ENCODE data around the gene AHR. TPM values are rescaled to one million over a fixed set of nuclear protein-coding genes. Genes with fewer than 3 reads are reported as not detected.

The AHR gene
- 12.4 TPM for polyA plus RNA-seq (2012; ENCODE audit: low read depth, missing spikeins)

DNA sequence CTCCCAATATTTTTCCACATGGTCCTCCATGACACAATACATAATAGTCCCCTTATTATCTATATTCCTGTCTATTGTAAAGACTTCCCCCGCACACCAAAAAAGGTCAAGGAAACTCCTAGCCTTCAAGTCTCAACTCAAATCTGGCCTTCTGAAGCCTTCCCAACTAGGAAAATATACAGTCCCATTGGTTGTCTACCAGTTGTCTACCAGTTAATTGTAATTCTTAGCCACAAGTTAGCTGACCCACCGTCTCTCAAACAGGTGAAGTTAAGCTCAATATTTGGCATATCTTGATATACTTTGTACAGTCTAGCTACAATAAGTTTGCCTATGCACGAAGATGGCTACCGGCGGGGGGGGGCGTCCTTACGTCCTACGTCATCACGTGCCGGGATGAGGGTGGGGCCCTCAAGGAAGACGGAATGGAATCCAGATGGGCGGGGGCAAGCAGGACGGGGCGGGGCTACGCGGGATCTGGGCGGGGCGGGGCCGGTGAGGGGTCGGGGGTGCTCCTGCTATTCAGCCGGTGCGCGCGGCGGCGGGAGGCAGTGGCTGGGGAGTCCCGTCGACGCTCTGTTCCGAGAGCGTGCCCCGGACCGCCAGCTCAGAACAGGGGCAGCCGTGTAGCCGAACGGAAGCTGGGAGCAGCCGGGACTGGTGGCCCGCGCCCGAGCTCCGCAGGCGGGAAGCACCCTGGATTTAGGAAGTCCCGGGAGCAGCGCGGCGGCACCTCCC is at the start of gene AHR:
TSS of gene AHR (plus strand) at position 551 of the 738 bp plus-strand sequence. CDS start 613 bp downstream, outside the sequence.
- DNase-seq (ENCODE audit: insufficient read length, low spot score), result peak; percentile 56
- TF ChIP-seq SPI1 (IDR thresholded peaks at IDR 0.05; ENCODE audit: low read depth, low read length) (no peak), POLR2A (IDR thresholded peaks at IDR 0.05; ENCODE audit: low read depth, low read length) (peak; percentile 72), POLR2AphosphoS5 (IDR thresholded peaks at IDR 0.05; ENCODE audit: low read depth, low read length) (peak; percentile 75), PAX5 (IDR thresholded peaks at IDR 0.05; ENCODE audit: insufficient read depth, low read length, severe bottlenecking) (no peak), TAF1 (IDR thresholded peaks at IDR 0.05; ENCODE audit: low read depth, low read length) (no peak; the same call in 1 of the 2 replicates), POU2F2 (IDR thresholded peaks at IDR 0.05; ENCODE audit: low read depth, low read length) (no peak)
- FAIRE-seq, result peak; percentile 98

DNA sequence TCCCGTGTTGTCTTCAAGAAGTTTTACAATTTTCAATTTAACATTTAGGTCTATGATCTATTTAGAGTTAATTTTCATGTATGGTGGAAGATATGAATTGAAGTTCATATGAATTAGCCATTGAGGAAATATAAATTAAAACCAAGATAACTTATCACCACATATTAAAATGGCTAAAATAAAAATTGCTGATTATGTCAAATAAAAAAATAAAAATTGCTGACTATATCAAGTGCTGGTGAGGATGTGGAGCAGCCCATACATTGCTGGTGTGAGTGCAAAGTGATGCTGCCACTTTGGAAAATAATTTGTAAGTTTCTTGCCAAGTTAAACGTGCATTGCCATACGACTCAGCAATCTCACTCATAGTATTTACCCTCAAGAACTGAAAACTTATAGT is 44.6 kb upstream of the AHR start:
- FAIRE-seq (no peak), DNase-seq (ENCODE audit: insufficient read length, low spot score) (no peak)
- TF ChIP-seq PAX5 (IDR thresholded peaks at IDR 0.05; ENCODE audit: insufficient read depth, low read length, severe bottlenecking) (no peak), POLR2A (IDR thresholded peaks at IDR 0.05; ENCODE audit: low read depth, low read length) (no peak), SPI1 (IDR thresholded peaks at IDR 0.05; ENCODE audit: low read depth, low read length) (no peak), POLR2AphosphoS5 (IDR thresholded peaks at IDR 0.05; ENCODE audit: low read depth, low read length) (no peak), POU2F2 (IDR thresholded peaks at IDR 0.05; ENCODE audit: low read depth, low read length) (no peak), TAF1 (IDR thresholded peaks at IDR 0.05; ENCODE audit: low read depth, low read length) (no peak)

DNA sequence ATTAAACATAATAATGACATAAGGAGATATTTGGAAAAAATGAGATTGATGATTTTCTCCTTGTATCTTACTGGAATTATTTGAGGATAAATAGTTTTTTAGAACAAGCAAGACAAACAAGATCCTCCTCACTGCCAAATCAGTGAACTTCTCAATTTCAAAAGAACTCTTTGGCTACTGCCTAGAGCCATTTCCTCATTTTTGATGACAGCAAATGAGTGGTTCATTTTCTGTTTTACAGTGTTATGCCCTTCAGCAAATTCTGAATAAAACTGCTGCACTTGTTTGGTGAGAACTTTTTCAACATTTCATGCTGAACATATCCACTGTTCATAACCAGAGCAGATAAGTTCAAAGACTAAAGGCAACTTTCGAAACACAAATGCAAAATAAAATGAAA is 42.5 kb upstream of the AHR start:
- DNase-seq (ENCODE audit: insufficient read length, low spot score) (no peak), FAIRE-seq (no peak)
- TF ChIP-seq SPI1 (IDR thresholded peaks at IDR 0.05; ENCODE audit: low read depth, low read length), result peak; percentile 86
- TF ChIP-seq POU2F2 (IDR thresholded peaks at IDR 0.05; ENCODE audit: low read depth, low read length), result no peak

DNA sequence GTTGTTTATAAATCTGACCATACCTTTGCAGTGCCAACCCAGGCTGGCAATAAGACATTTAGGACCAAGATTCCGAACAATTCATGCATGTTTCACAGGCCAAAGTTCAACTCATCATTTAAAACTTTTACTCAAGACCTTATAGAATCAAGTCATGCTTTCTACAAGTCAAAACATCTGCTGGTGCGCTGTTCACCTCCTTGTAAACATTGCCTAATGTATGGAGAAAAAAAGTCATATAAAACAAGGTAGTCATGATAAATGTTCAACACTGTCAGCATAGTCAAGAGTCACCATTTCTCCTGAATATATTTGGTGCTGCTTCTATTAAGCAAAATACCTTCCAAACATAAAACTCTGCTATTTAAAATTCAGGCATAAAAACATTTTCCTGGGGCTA is 42.1 kb upstream of the AHR start:
- no peak for FAIRE-seq

DNA sequence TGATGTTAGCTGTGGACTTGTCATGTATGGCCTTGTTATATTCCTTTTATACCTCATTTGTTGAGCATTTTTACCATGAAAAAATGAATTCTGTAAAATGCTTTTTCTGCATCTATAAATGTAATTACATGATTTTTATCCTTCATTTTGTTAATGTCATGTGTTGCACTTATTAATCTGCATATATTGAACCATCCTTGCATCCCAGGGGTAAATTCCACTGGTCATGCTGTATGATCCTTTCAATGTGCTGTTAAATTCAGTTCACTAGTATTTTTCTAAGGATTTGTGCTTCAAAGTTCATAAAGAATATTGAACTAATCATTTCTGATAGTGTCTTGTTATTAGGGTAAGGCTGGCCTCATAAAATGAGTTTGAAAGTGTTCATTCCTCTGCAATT is 31.9 kb upstream of the AHR start:
- TF ChIP-seq POLR2A (IDR thresholded peaks at IDR 0.05; ENCODE audit: low read depth, low read length), result no peak
- no peak for TF ChIP-seq TAF1 (IDR thresholded peaks at IDR 0.05; ENCODE audit: low read depth, low read length)
- no peak for TF ChIP-seq POLR2AphosphoS5 (IDR thresholded peaks at IDR 0.05; ENCODE audit: low read depth, low read length)
- TF ChIP-seq SPI1 (IDR thresholded peaks at IDR 0.05; ENCODE audit: low read depth, low read length), result no peak
- no peak for TF ChIP-seq POU2F2 (IDR thresholded peaks at IDR 0.05; ENCODE audit: low read depth, low read length)
- TF ChIP-seq PAX5 (IDR thresholded peaks at IDR 0.05; ENCODE audit: insufficient read depth, low read length, severe bottlenecking), result no peak
- DNase-seq (ENCODE audit: insufficient read length, low spot score), result no peak
- no peak for FAIRE-seq

More for the DNA sequence above, 42.1 kb upstream of the AHR start:
- no peak for DNase-seq (ENCODE audit: insufficient read length, low spot score)
- TF ChIP-seq TAF1 (IDR thresholded peaks at IDR 0.05; ENCODE audit: low read depth, low read length) (no peak), SPI1 (IDR thresholded peaks at IDR 0.05; ENCODE audit: low read depth, low read length) (no peak), POLR2AphosphoS5 (IDR thresholded peaks at IDR 0.05; ENCODE audit: low read depth, low read length) (no peak), POLR2A (IDR thresholded peaks at IDR 0.05; ENCODE audit: low read depth, low read length) (no peak), POU2F2 (IDR thresholded peaks at IDR 0.05; ENCODE audit: low read depth, low read length) (no peak), PAX5 (IDR thresholded peaks at IDR 0.05; ENCODE audit: insufficient read depth, low read length, severe bottlenecking) (no peak)

DNA sequence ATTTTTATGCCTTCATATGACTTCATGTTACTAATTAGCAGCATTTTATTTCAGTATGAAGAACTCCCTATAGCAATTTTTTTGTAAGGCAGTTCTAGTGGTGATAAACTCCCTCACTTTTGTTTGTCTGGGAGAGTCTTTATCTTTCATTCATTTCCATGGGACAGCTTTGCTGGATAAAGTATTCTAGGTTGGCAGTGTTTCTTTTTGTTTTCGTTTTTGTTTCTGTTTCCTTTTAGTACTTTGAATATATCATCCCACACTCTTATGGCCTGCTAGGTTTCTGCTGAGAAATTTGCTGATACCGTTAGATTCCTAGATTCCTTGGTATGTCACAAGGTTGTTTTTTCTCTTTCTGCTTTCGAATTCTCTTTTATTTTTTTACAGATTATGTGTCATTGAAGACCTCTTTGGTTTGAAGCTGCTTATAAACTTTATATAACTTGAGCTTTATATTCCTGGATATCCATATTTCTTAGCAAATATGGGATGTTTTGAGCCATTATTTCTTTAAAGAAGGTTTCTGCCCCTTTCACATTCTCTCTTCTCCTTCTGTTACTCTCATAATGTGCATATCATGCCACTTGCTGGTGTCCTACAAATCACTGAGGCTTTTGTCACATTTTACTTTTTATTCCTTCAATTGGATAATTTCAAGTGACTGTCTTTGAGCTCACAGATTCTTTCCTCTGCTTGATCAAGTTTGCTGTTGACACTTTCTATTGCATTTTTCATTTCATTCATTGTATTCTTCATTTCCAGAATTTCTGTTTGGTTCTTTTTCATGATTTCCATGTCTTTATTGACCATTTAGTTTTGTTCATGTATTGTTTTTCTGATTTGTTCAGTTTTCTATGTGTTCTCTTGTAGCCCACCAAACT is 28.9 kb upstream of the AHR start:
- no peak for FAIRE-seq
- TF ChIP-seq POLR2AphosphoS5 (IDR thresholded peaks at IDR 0.05; ENCODE audit: low read depth, low read length), result no peak
- no peak for TF ChIP-seq PAX5 (IDR thresholded peaks at IDR 0.05; ENCODE audit: insufficient read depth, low read length, severe bottlenecking)
- TF ChIP-seq TAF1 (IDR thresholded peaks at IDR 0.05; ENCODE audit: low read depth, low read length), result no peak
- TF ChIP-seq POU2F2 (IDR thresholded peaks at IDR 0.05; ENCODE audit: low read depth, low read length), result no peak
- no peak for DNase-seq (ENCODE audit: insufficient read length, low spot score)

DNA sequence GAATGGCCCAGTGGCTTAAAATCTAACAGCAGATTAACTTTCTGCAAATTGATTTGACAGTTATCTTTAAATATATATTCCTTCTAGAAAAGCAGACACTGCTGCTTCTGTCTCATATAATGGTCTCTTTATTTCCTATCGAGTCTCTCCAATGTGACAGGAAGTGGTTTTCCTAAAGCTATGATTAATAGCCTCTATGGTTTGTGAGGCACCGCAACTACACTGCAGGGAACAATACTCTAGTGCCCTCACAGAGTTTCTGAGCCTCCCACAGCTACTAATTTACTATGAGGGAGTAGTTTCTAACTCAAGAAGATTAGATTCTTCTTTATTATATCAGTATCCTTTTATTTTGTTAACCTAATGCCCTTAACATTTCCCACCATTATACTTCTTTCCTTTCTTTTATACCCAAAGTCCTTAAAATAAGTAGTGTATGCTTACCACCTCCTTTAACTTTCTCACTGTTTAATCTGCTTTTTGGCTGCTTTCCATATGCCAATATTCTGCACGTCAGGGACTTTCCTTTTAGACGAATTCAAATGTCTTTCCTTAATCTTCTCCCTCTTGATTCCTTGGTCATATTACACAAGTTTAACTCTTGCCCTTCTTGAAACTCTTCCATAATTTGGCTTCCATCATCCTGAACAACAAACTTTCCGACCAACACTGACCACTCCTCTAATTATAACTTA is 23.8 kb upstream of the AHR start:
- DNase-seq (ENCODE audit: insufficient read length, low spot score) (no peak), FAIRE-seq (no peak)
- TF ChIP-seq POU2F2 (IDR thresholded peaks at IDR 0.05; ENCODE audit: low read depth, low read length) (no peak), SPI1 (IDR thresholded peaks at IDR 0.05; ENCODE audit: low read depth, low read length) (no peak), TAF1 (IDR thresholded peaks at IDR 0.05; ENCODE audit: low read depth, low read length) (no peak), POLR2AphosphoS5 (IDR thresholded peaks at IDR 0.05; ENCODE audit: low read depth, low read length) (no peak), PAX5 (IDR thresholded peaks at IDR 0.05; ENCODE audit: insufficient read depth, low read length, severe bottlenecking) (no peak)

DNA sequence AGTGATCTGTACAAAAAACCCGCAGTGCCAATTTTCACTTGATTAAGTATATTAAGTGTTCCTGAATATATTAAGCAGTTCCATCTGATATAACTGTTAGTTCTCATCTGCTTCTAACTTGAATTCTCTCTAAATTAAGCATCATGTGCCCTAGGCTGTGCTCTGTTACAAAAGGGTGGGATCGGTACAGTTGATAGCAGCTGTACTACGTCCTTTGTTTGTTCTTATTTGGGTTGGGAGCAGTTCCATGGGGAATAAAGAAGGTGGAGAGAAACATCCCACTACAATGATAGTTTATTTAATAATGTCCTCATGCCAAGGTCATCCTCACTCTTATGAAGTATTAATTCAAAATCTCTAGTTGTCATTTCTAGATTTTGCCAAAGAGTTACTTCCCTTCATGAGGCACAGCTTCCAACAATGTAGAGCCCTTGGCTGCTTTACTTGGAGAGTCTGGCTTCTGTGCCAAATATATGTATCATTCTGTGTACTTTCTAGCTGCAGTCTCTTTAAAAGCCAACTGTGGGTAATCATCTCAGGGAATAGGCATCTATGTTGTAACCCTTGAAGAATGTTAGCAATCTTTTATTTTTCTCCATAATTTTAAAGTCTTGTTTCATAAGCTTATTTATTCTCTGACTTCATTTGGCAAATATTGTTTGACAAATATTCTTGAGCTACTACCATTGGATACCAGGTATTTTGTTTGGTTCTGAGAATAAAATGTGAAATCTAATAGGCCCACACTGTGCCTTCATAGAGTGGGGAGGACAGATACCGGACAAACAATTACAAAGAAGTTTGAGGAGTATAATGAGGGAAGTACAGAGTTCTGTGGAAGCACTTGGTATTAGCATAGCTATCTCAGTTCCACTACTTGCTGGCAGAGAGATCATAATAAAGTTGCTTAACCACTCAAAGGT is 22.4 kb upstream of the AHR start:
- FAIRE-seq (no peak), DNase-seq (ENCODE audit: insufficient read length, low spot score) (no peak)

More for the DNA sequence above, 22.4 kb upstream of the AHR start:
- no peak for TF ChIP-seq PAX5 (IDR thresholded peaks at IDR 0.05; ENCODE audit: insufficient read depth, low read length, severe bottlenecking)
- no peak for TF ChIP-seq POLR2A (IDR thresholded peaks at IDR 0.05; ENCODE audit: low read depth, low read length)
- no peak for TF ChIP-seq TAF1 (IDR thresholded peaks at IDR 0.05; ENCODE audit: low read depth, low read length)
- TF ChIP-seq POLR2AphosphoS5 (IDR thresholded peaks at IDR 0.05; ENCODE audit: low read depth, low read length), result no peak
- no peak for TF ChIP-seq SPI1 (IDR thresholded peaks at IDR 0.05; ENCODE audit: low read depth, low read length)
- no peak for TF ChIP-seq POU2F2 (IDR thresholded peaks at IDR 0.05; ENCODE audit: low read depth, low read length)
